IgD-negative memory B cell (primary cell): ENCODE data around the gene FAT1. TPM values are rescaled to one million over a fixed set of nuclear protein-coding genes. Genes with fewer than 3 reads are reported as not detected.
A peak's percentile ranks its signal among the peaks of the same experiment; 100 is the strongest.

Experiments used
- H3K27ac Mint-ChIP-seq, 3 donors: one replicate each; pipeline ENCODE4 v1.8.0; 2020 to 2022; ENCODE audit warnings: mild to moderate bottlenecking in 3 of 3, mixed read lengths in 3 of 3, moderate library complexity in 1 of 3
- H3K27me3 Mint-ChIP-seq: one replicate; pipeline ENCODE4 v1.8.0; 2021; ENCODE audit warnings: mixed read lengths
- H3K36me3 Mint-ChIP-seq: one replicate; pipeline ENCODE4 v1.8.0; 2020; ENCODE audit warnings: mild to moderate bottlenecking, mixed read lengths
- H3K4me1 Mint-ChIP-seq, 3 donors: one replicate each; pipeline ENCODE4 v1.8.0; 2020 to 2022; ENCODE audit warnings: mixed read lengths in 3 of 3, mild to moderate bottlenecking in 1 of 3
- H3K4me3 Mint-ChIP-seq, 4 donors: one replicate each; pipeline ENCODE4 v1.8.0; 2020 to 2022; ENCODE audit warnings: mild to moderate bottlenecking in 4 of 4, mixed read lengths in 4 of 4, moderate library complexity in 3 of 4
- H3K9me3 Mint-ChIP-seq, 3 donors: one replicate each; pipeline ENCODE4 v1.8.0; 2020 to 2021; ENCODE audit warnings: mixed read lengths in 3 of 3, mild to moderate bottlenecking in 1 of 3
- polyA plus RNA-seq: library from polyadenylated mRNA; unstranded; fragments of 300-500 nt; fragmentation: Illumina TruSeq; gene quantifications from one replicate; pipeline ENCODE4 v1.2.3, GENCODE V29; 2021

Gene FAT1
- polyA plus RNA-seq, 1 donor from 2014 or later, result not detected

GRCh38 chr4:186651624-186652023, 72.0 kb downstream of the FAT1 start:
- H3K4me3 Mint-ChIP-seq, result no peak overlapping the region
- H3K27me3 Mint-ChIP-seq, result peaks cover 2% of the 10 kb centered on the region
- H3K4me1 Mint-ChIP-seq, result peaks cover 0 to 2% (median 0%) of the 10 kb centered on the region in 3 donors
- peaks cover 0 to 4% (median 2%) of the 10 kb centered on the region in 3 donors for H3K9me3 Mint-ChIP-seq
- no peak overlapping the region for H3K27ac Mint-ChIP-seq
- H3K36me3 Mint-ChIP-seq, result no peaks in the 10 kb centered on the region

- no peaks in the 10 kb centered on the region for H3K36me3 Mint-ChIP-seq
Measured at GRCh38 chr4:186651181-186651603, 72.5 kb downstream of the FAT1 start.

GRCh38 chr4:186650401-186651180, 73.1 kb downstream of the FAT1 start:
- Mint-ChIP-seq H3K36me3 (no peaks in the 10 kb centered on the region), H3K4me1 (no peaks in the 10 kb centered on the region), H3K27ac (no peak overlapping the region), H3K27me3 (peaks cover 2% of the 10 kb centered on the region), H3K9me3 (peaks cover 0 to 4% (median 2%) of the 10 kb centered on the region in 3 donors), H3K4me3 (no peak overlapping the region)

More at GRCh38 chr4:186651181-186651603, 72.5 kb downstream of the FAT1 start:
- no peaks in the 10 kb centered on the region for H3K4me1 Mint-ChIP-seq
- H3K9me3 Mint-ChIP-seq, result peaks cover 0 to 4% (median 2%) of the 10 kb centered on the region in 3 donors
- no peak overlapping the region for H3K27ac Mint-ChIP-seq
- H3K4me3 Mint-ChIP-seq, result no peak overlapping the region
- H3K27me3 Mint-ChIP-seq, result peaks cover 2% of the 10 kb centered on the region

- peaks cover 2% of the 10 kb centered on the region for H3K27me3 Mint-ChIP-seq
- peaks cover 0 to 1% (median 0%) of the 10 kb centered on the region in 3 donors for H3K4me1 Mint-ChIP-seq
Measured at GRCh38 chr4:186647821-186648220, 75.8 kb downstream of the FAT1 start.

GRCh38 chr4:186644737-186645261, 78.9 kb downstream of the FAT1 start:
- H3K4me1 Mint-ChIP-seq, result peaks cover 0 to 1% (median 0%) of the 10 kb centered on the region in 3 donors
- H3K36me3 Mint-ChIP-seq, result no peaks in the 10 kb centered on the region
- H3K27ac Mint-ChIP-seq, result no peak overlapping the region
- peaks cover 2% of the 10 kb centered on the region for H3K27me3 Mint-ChIP-seq
- H3K4me3 Mint-ChIP-seq, result no peak overlapping the region
- H3K9me3 Mint-ChIP-seq, result peaks cover 0 to 8% (median 0%) of the 10 kb centered on the region in 3 donors

More at GRCh38 chr4:186647821-186648220, 75.8 kb downstream of the FAT1 start:
- no peak overlapping the region for H3K27ac Mint-ChIP-seq
- H3K9me3 Mint-ChIP-seq, result peaks cover 0 to 8% (median 4%) of the 10 kb centered on the region in 3 donors
- no peaks in the 10 kb centered on the region for H3K36me3 Mint-ChIP-seq
- H3K4me3 Mint-ChIP-seq, result no peak overlapping the region

GRCh38 chr4:186644311-186644638, 79.4 kb downstream of the FAT1 start:
- Mint-ChIP-seq H3K4me1 (peaks cover 0 to 1% (median 0%) of the 10 kb centered on the region in 3 donors), H3K27me3 (peaks cover 2% of the 10 kb centered on the region), H3K27ac (no peak overlapping the region), H3K9me3 (peaks cover 0 to 7% (median 0%) of the 10 kb centered on the region in 3 donors), H3K36me3 (no peaks in the 10 kb centered on the region), H3K4me3 (no peak overlapping the region)

- no peaks in the 10 kb centered on the region for H3K27me3 Mint-ChIP-seq
- peaks cover 0 to 1% (median 0%) of the 10 kb centered on the region in 3 donors for H3K4me1 Mint-ChIP-seq
- H3K4me3 Mint-ChIP-seq, result no peak overlapping the region
- no peak overlapping the region for H3K27ac Mint-ChIP-seq
- H3K36me3 Mint-ChIP-seq, result no peaks in the 10 kb centered on the region
- H3K9me3 Mint-ChIP-seq, result peaks cover 0 to 6% (median 0%) of the 10 kb centered on the region in 3 donors
Measured at GRCh38 chr4:186643501-186644310, 80.0 kb downstream of the FAT1 start.

GRCh38 chr4:186642998-186643397, 80.7 kb downstream of the FAT1 start:
- Mint-ChIP-seq H3K27ac (no peak overlapping the region), H3K9me3 (peaks cover 0 to 6% (median 0%) of the 10 kb centered on the region in 3 donors), H3K4me1 (peaks cover 0 to 1% (median 0%) of the 10 kb centered on the region in 3 donors), H3K4me3 (no peak overlapping the region), H3K36me3 (no peaks in the 10 kb centered on the region), H3K27me3 (no peaks in the 10 kb centered on the region)

- H3K36me3 Mint-ChIP-seq, result no peaks in the 10 kb centered on the region
- H3K9me3 Mint-ChIP-seq, result peaks cover 0 to 6% (median 0%) of the 10 kb centered on the region in 3 donors
- no peaks in the 10 kb centered on the region for H3K27me3 Mint-ChIP-seq
- H3K4me1 Mint-ChIP-seq, result peaks cover 0 to 1% (median 0%) of the 10 kb centered on the region in 3 donors
- H3K4me3 Mint-ChIP-seq, result no peak overlapping the region
- no peak overlapping the region for H3K27ac Mint-ChIP-seq
Measured at GRCh38 chr4:186642530-186642929, 81.1 kb downstream of the FAT1 start.

- Mint-ChIP-seq H3K9me3 (peaks cover 2 to 5% (median 4%) of the 10 kb centered on the region in 3 donors), H3K4me3 (no peak overlapping the region), H3K4me1 (no peaks in the 10 kb centered on the region), H3K27ac (no peak overlapping the region), H3K27me3 (no peaks in the 10 kb centered on the region), H3K36me3 (no peaks in the 10 kb centered on the region)
Measured at GRCh38 chr4:186634591-186635128, 89.0 kb downstream of the FAT1 start.

GRCh38 chr4:186633844-186634243, 89.8 kb downstream of the FAT1 start:
- no peak overlapping the region for H3K27ac Mint-ChIP-seq
- no peaks in the 10 kb centered on the region for H3K4me1 Mint-ChIP-seq
- no peaks in the 10 kb centered on the region for H3K27me3 Mint-ChIP-seq
- no peaks in the 10 kb centered on the region for H3K36me3 Mint-ChIP-seq
- no peak overlapping the region for H3K4me3 Mint-ChIP-seq
- peaks cover 2 to 8% (median 4%) of the 10 kb centered on the region in 3 donors for H3K9me3 Mint-ChIP-seq

GRCh38 chr4:186630128-186630527, 93.5 kb downstream of the FAT1 start:
- no peak overlapping the region for H3K4me3 Mint-ChIP-seq
- H3K27me3 Mint-ChIP-seq, result no peaks in the 10 kb centered on the region
- peaks cover 0 to 1% (median 0%) of the 10 kb centered on the region in 3 donors for H3K4me1 Mint-ChIP-seq
- H3K9me3 Mint-ChIP-seq, result peaks cover 2 to 14% (median 4%) of the 10 kb centered on the region in 3 donors
- peaks cover 2% of the 10 kb centered on the region for H3K36me3 Mint-ChIP-seq
- H3K27ac Mint-ChIP-seq, result no peak overlapping the region

GRCh38 chr4:186628058-186628711, 95.5 kb downstream of the FAT1 start:
- Mint-ChIP-seq H3K4me3 (peak overlapping the region in 1 of 4 donors; percentile 28), H3K27me3 (no peaks in the 10 kb centered on the region), H3K27ac (no peak overlapping the region), H3K9me3 (peaks cover 2 to 14% (median 4%) of the 10 kb centered on the region in 3 donors), H3K36me3 (peaks cover 2% of the 10 kb centered on the region), H3K4me1 (peaks cover 0 to 1% (median 0%) of the 10 kb centered on the region in 3 donors)

GRCh38 chr4:186627226-186627865, 96.3 kb downstream of the FAT1 start:
- Mint-ChIP-seq H3K36me3 (peaks cover 2% of the 10 kb centered on the region), H3K27ac (no peak overlapping the region), H3K9me3 (peaks cover 2 to 14% (median 4%) of the 10 kb centered on the region in 3 donors), H3K4me1 (peaks cover 0 to 1% (median 0%) of the 10 kb centered on the region in 3 donors), H3K27me3 (no peaks in the 10 kb centered on the region), H3K4me3 (peak overlapping the region in 1 of 4 donors; percentile 17)
